Hematopoietic multipotent progenitor cell (in vitro differentiated cells): Measurements from ENCODE around the gene TAGLN3. TPM values are rescaled to one million over a fixed set of nuclear protein-coding genes. Genes with fewer than 3 reads are reported as not detected.
"Not testable (repeated sequence)": the region's sequence is repeated elsewhere in the genome, so short reads cannot be mapped to it uniquely, and the experiment has no call there.

ENCODE experiments used
- DNase-seq, 3 donors: peaks; one replicate each; pipeline ENCODE4 v3.0.0-alpha.2; 2011 to 2015; ENCODE audit warnings: low read depth in 2 of 3, low spot score in 2 of 3
- total RNA-seq: library from RNA; depleted of rRNA; stranded (reverse); fragments of >200 nt; gene quantifications from one replicate; pipeline ENCODE4 v1.2.3, GENCODE V29; 2012

Gene TAGLN3
- total RNA-seq, 1 donor: not detected

GRCh38 chr3:112005091-112005672 lies 6.5 kb downstream of the TAGLN3 start:
- no peak for DNase-seq

- no peak for DNase-seq
Measured at GRCh38 chr3:112007633-112008032, 8.9 kb downstream of the TAGLN3 start.

GRCh38 chr3:112009670-112010069 lies 10.9 kb downstream of the TAGLN3 start:
- DNase-seq: no peak

GRCh38 chr3:112010636-112011035 lies 11.9 kb downstream of the TAGLN3 start:
- DNase-seq: no peak

GRCh38 chr3:112011376-112011940 lies 12.7 kb downstream of the TAGLN3 start:
- no peak for DNase-seq

- no peak for DNase-seq
Measured at GRCh38 chr3:112012205-112012992, 13.7 kb downstream of the TAGLN3 start.

GRCh38 chr3:112013058-112013783 lies 14.5 kb downstream of the TAGLN3 start:
- DNase-seq: peak; percentile 25 to 77 (median 54)

- no peak for DNase-seq
Measured at GRCh38 chr3:112013784-112014143, 15.0 kb downstream of the TAGLN3 start.

GRCh38 chr3:112017091-112017490 lies 18.4 kb downstream of the TAGLN3 start:
- no peak for DNase-seq

GRCh38 chr3:112018712-112019111 lies 20.0 kb downstream of the TAGLN3 start:
- no peak for DNase-seq

GRCh38 chr3:112019716-112020115 lies 21.0 kb downstream of the TAGLN3 start:
- no peak for DNase-seq

- DNase-seq: no peak
Measured at GRCh38 chr3:112020674-112021085, 22.0 kb downstream of the TAGLN3 start.

- no peak for DNase-seq
Measured at GRCh38 chr3:112027142-112027541, 28.4 kb downstream of the TAGLN3 start.

- no peak for DNase-seq
Measured at GRCh38 chr3:112027826-112028225, 29.1 kb downstream of the TAGLN3 start.

GRCh38 chr3:112030901-112031300 lies 32.2 kb downstream of the TAGLN3 start:
- DNase-seq: no peak

GRCh38 chr3:112032098-112032731 lies 33.5 kb downstream of the TAGLN3 start:
- no peak for DNase-seq

- no peak for DNase-seq
Measured at GRCh38 chr3:112034436-112034835, 35.7 kb downstream of the TAGLN3 start, which contains the start of gene TMPRSS7. TMPRSS7 (plus strand) TSS chr3:112034736; CDS start chr3:112034846, 110 bp downstream.

- no peak for DNase-seq
Measured at GRCh38 chr3:112035241-112035640, 36.5 kb downstream of the TAGLN3 start.

GRCh38 chr3:112037194-112037593 lies 38.5 kb downstream of the TAGLN3 start:
- DNase-seq: not testable (repeated sequence)

- DNase-seq: no peak
Measured at GRCh38 chr3:112038863-112039262, 40.1 kb downstream of the TAGLN3 start.

GRCh38 chr3:112041321-112041720 lies 42.6 kb downstream of the TAGLN3 start:
- no peak for DNase-seq
